Pulmonary artery endothelial cell (primary cell): ENCODE results near the gene NDC1. TPM values are rescaled to one million over a fixed set of nuclear protein-coding genes. Genes with fewer than 3 reads are reported as not detected.
"Not testable (repeated sequence)": the region's sequence is repeated elsewhere in the genome, so short reads cannot be mapped to it uniquely, and the experiment has no call there.

Experiments used
- DNase-seq: peaks from one replicate; pipeline ENCODE4 v3.0.0-alpha.2; 2011; ENCODE audit warnings: low read depth, low spot score
- total RNA-seq: library from RNA; depleted of rRNA; stranded (reverse); fragments of >200 nt; gene quantifications from 2 replicates; pipeline ENCODE4 v1.2.3, GENCODE V29; 2014

NDC1 gene
- total RNA-seq, 1 donor from 2014 or later = 29.7 TPM

GRCh38 chr1:53766194-53766742 is 71.8 kb downstream of the NDC1 start:
- no peak for DNase-seq

- peak; percentile 68 for DNase-seq
These were observed 72.4 kb downstream of the NDC1 start for GRCh38 chr1:53765657-53766056.

- no peak for DNase-seq
These were observed 74.2 kb downstream of the NDC1 start for GRCh38 chr1:53763911-53764310.

GRCh38 chr1:53763461-53763860 is 74.6 kb downstream of the NDC1 start:
- DNase-seq = no peak

- DNase-seq = not testable (repeated sequence)
These were observed 77.6 kb downstream of the NDC1 start for GRCh38 chr1:53760497-53760896.

GRCh38 chr1:53755874-53756273 is 82.2 kb downstream of the NDC1 start:
- DNase-seq = no peak

- peak; percentile 15 for DNase-seq
These were observed 83.4 kb downstream of the NDC1 start for GRCh38 chr1:53754484-53755312.

GRCh38 chr1:53752281-53752680 is 85.8 kb downstream of the NDC1 start:
- no peak for DNase-seq

- DNase-seq = no peak
These were observed 90.3 kb downstream of the NDC1 start for GRCh38 chr1:53747841-53748240.

- no peak for DNase-seq
These were observed 97.4 kb downstream of the NDC1 start for GRCh38 chr1:53740621-53741105.

GRCh38 chr1:53739109-53739681 is 98.9 kb downstream of the NDC1 start, which contains the start of gene GLIS1:
GLIS1 (minus strand) TSS chr1:53739164; CDS start chr1:53738064, 1,100 bp downstream.
- DNase-seq = peak; percentile 40

- no peak for DNase-seq
These were observed 99.6 kb downstream of the NDC1 start for GRCh38 chr1:53738205-53739108.

- DNase-seq = no peak
These were observed 100.4 kb downstream of the NDC1 start for GRCh38 chr1:53737648-53738204.

- no peak for DNase-seq
These were observed 101.8 kb downstream of the NDC1 start for GRCh38 chr1:53736290-53736689.

- no peak for DNase-seq
These were observed 102.4 kb downstream of the NDC1 start for GRCh38 chr1:53735681-53736080.

GRCh38 chr1:53735261-53735660 is 102.8 kb downstream of the NDC1 start:
- no peak for DNase-seq

- no peak for DNase-seq
These were observed 103.4 kb downstream of the NDC1 start for GRCh38 chr1:53734650-53735211.

GRCh38 chr1:53733975-53734649 is 104.0 kb downstream of the NDC1 start:
- DNase-seq = no peak

GRCh38 chr1:53733447-53733931 is 104.6 kb downstream of the NDC1 start:
- no peak for DNase-seq

GRCh38 chr1:53732912-53733317 is 105.2 kb downstream of the NDC1 start:
- DNase-seq = no peak
